ENCODE data around the gene ELOA. TPM values are rescaled to one million over a fixed set of nuclear protein-coding genes. Genes with fewer than 3 reads are reported as not detected.
"Not testable (repeated sequence)": the region's sequence is repeated elsewhere in the genome, so short reads cannot be mapped to it uniquely, and the experiment has no call there.

The ELOA gene
- polyA plus RNA-seq, 4 donors: 30.4 to 36.3 (median 34.4) TPM

- DNase-seq (ENCODE audit: low read depth in 4 of 4, low spot score in 2 of 4): no peak
Observed at GRCh38 chr1:23732363-23733224, 10.7 kb upstream of the ELOA start.

GRCh38 chr1:23733281-23733680 is 10.0 kb upstream of the ELOA start:
- DNase-seq (ENCODE audit: low read depth in 4 of 4, low spot score in 2 of 4): not testable (repeated sequence)

- DNase-seq (ENCODE audit: low read depth in 4 of 4, low spot score in 2 of 4): no peak
Observed at GRCh38 chr1:23736437-23737134, 6.7 kb upstream of the ELOA start.

GRCh38 chr1:23741609-23742008 is 1.7 kb upstream of the ELOA start:
- no peak for DNase-seq (ENCODE audit: low read depth in 4 of 4, low spot score in 2 of 4)

- DNase-seq (ENCODE audit: low read depth in 4 of 4, low spot score in 2 of 4): peak in 1 of 4 donors; percentile 11
Observed at GRCh38 chr1:23742670-23743286, 493 bp upstream of the ELOA start.

GRCh38 chr1:23745515-23745914 is 2.2 kb downstream of the ELOA start:
- no peak for DNase-seq (ENCODE audit: low read depth in 4 of 4, low spot score in 2 of 4)

- no peak for DNase-seq (ENCODE audit: low read depth in 4 of 4, low spot score in 2 of 4)
Observed at GRCh38 chr1:23748016-23748415, 4.7 kb downstream of the ELOA start.

- peak in 1 of 4 donors; percentile 13 for DNase-seq (ENCODE audit: low read depth in 4 of 4, low spot score in 2 of 4)
Observed at GRCh38 chr1:23751050-23751814, 8.0 kb downstream of the ELOA start.

- no peak for DNase-seq (ENCODE audit: low read depth in 4 of 4, low spot score in 2 of 4)
Observed at GRCh38 chr1:23751815-23752200, 8.5 kb downstream of the ELOA start.

GRCh38 chr1:23752909-23753308 is 9.6 kb downstream of the ELOA start:
- no peak for DNase-seq (ENCODE audit: low read depth in 4 of 4, low spot score in 2 of 4)

- DNase-seq (ENCODE audit: low read depth in 4 of 4, low spot score in 2 of 4): no peak
Observed at GRCh38 chr1:23756676-23757075, 13.4 kb downstream of the ELOA start.

- DNase-seq (ENCODE audit: low read depth in 4 of 4, low spot score in 2 of 4): no peak
Observed at GRCh38 chr1:23757812-23758211, 14.5 kb downstream of the ELOA start.

GRCh38 chr1:23759277-23759676 is 16.0 kb downstream of the ELOA start:
- DNase-seq (ENCODE audit: low read depth in 4 of 4, low spot score in 2 of 4): peak in 1 of 4 donors; percentile 20

GRCh38 chr1:23763041-23763577 is 19.8 kb downstream of the ELOA start:
- no peak for DNase-seq (ENCODE audit: low read depth in 4 of 4, low spot score in 2 of 4)

GRCh38 chr1:23768733-23769132 is 25.5 kb downstream of the ELOA start:
- no peak for DNase-seq (ENCODE audit: low read depth in 4 of 4, low spot score in 2 of 4)

- DNase-seq (ENCODE audit: low read depth in 4 of 4, low spot score in 2 of 4): peak in 1 of 4 donors; percentile 77
Observed at GRCh38 chr1:23772049-23772853, 29.0 kb downstream of the ELOA start.

GRCh38 chr1:23772854-23773242 is 29.6 kb downstream of the ELOA start:
- DNase-seq (ENCODE audit: low read depth in 4 of 4, low spot score in 2 of 4): no peak

- no peak for DNase-seq (ENCODE audit: low read depth in 4 of 4, low spot score in 2 of 4)
Observed at GRCh38 chr1:23774174-23774880, 31.1 kb downstream of the ELOA start.

GRCh38 chr1:23776217-23776616 is 32.9 kb downstream of the ELOA start:
- no peak for DNase-seq (ENCODE audit: low read depth in 4 of 4, low spot score in 2 of 4)
